K562 (cell line): ENCODE measurements around the gene SFTPB. TPM values are rescaled to one million over a fixed set of nuclear protein-coding genes. Genes with fewer than 3 reads are reported as not detected.

ENCODE experiments used
- ATAC-seq: fragments of 200-7000 bp; cut with Tn5 transposase; 3 replicates; pipeline ENCODE4 v1.9.1; 2020; ENCODE audit warnings: moderate library complexity
- BruUV-seq: library from RNA; stranded (reverse); fragments of 400-500 nt; replicated peaks from 2 replicates; lab custom pipeline; 2021; lab: Mats Ljungman, UMichigan
- CTCF ChIA-PET: fragments of 300-600 bp; formaldehyde crosslinking; extraction: SDS; loops from one replicate; lab custom pipeline; 2021; ENCODE audit warnings: low intra/inter-chr PET ratio; lab: Yijun Ruan, JAX
- POLR2A ChIA-PET: fragments of 300-600, 350-650 bp; sonication (Branson Sonifier 250); formaldehyde crosslinking; extraction: SDS; loops from one replicate; lab custom pipeline; 2021; ENCODE audit warnings: antibody characterized with exemption, inconsistent platforms; lab: Yijun Ruan, JAX
- DNase-seq, 4 experiments: peaks; one replicate each; pipeline versions ENCODE4 v3.0.0 to v3.0.0-alpha.2; 2011 to 2018; ENCODE audit warnings: low spot score in 3 of 4, mixed read lengths in 3 of 4; ENCODE audit errors: extremely low read depth in 1 of 4
- FAIRE-seq: peaks from 2 replicates; lab custom pipeline; 2011; peaks lifted over from hg19 to GRCh38; lab: Jason Lieb, UNC
- H2AFZ ChIP-seq: 2 replicates; pipeline ENCODE4 v1.6.0; 2011; ENCODE audit warnings: low read depth, low read length, control low read depth, inconsistent platforms
- H3K27ac ChIP-seq: fragments of 200-600 bp; 3 replicates; pipeline ENCODE4 v1.8.0; 2011; ENCODE audit warnings: low read depth, mild to moderate bottlenecking, control low read depth, inconsistent platforms, low read length, moderate library complexity, mixed read lengths; ENCODE audit errors: extremely low read depth
- H3K27me3 ChIP-seq, 2 experiments: fragments of 300-600 bp in 1 of 2; 2 replicates in 1 of 2; 3 replicates in 1 of 2; pipeline versions ENCODE4 v1.6.0 to v1.8.0; 2011; ENCODE audit warnings: inconsistent platforms in 2 of 2, low read length in 2 of 2, mild to moderate bottlenecking in 1 of 2, mixed read lengths in 1 of 2, moderate library complexity in 1 of 2; ENCODE audit not compliant: control insufficient read depth in 2 of 2, insufficient read depth in 2 of 2
- H3K36me3 ChIP-seq: fragments of 300-600 bp; 3 replicates; pipeline ENCODE4 v1.8.0; 2011; ENCODE audit warnings: mild to moderate bottlenecking, low read length, inconsistent platforms; ENCODE audit not compliant: control insufficient read depth, insufficient read depth
- H3K4me1 ChIP-seq, 2 experiments: fragments of 200-600 bp in 1 of 2; replicated peaks in 1 of 2; 2 replicates in 1 of 2; 3 replicates in 1 of 2; pipeline versions ENCODE4 v1.5.1 to v1.8.0; 2011; ENCODE audit warnings: inconsistent platforms in 2 of 2, low read length in 2 of 2, mild to moderate bottlenecking in 1 of 2, mixed read lengths in 1 of 2, moderate library complexity in 1 of 2; ENCODE audit not compliant: control insufficient read depth in 2 of 2, insufficient read depth in 2 of 2
- H3K4me2 ChIP-seq: 2 replicates; pipeline ENCODE4 v1.6.1; 2011; ENCODE audit warnings: low read length, control low read depth, inconsistent platforms, mixed read lengths; ENCODE audit not compliant: insufficient read depth
- H3K4me3 ChIP-seq: fragments of 200-600 bp; sonication (generic), shearing (Covaris generic); 2 replicates; pipeline ENCODE4 v1.5.1; 2016; ENCODE audit warnings: control low read depth, inconsistent platforms
- H3K79me2 ChIP-seq: fragments of 200-600 bp; 3 replicates; pipeline ENCODE4 v1.8.0; 2011; ENCODE audit warnings: low read length, inconsistent platforms; ENCODE audit not compliant: control insufficient read depth, insufficient read depth
- H3K9ac ChIP-seq, 2 experiments: 2 replicates each; pipeline versions ENCODE4 v1.6.0 to v1.6.1; 2011; ENCODE audit warnings: low read depth in 2 of 2, low read length in 2 of 2, control low read depth in 1 of 2, inconsistent platforms in 1 of 2, mild to moderate bottlenecking in 1 of 2, mixed read lengths in 1 of 2; ENCODE audit not compliant: insufficient read depth in 1 of 2
- H3K9me1 ChIP-seq: one replicate; pipeline ENCODE4 v1.6.0; 2011; ENCODE audit warnings: inconsistent platforms, mild to moderate bottlenecking, low read length, moderate library complexity; ENCODE audit not compliant: control insufficient read depth, insufficient read depth
- H3K9me3 ChIP-seq: replicated peaks from 2 replicates; pipeline ENCODE4 v1.5.1; 2011; ENCODE audit warnings: low read depth, low read length, inconsistent platforms; ENCODE audit not compliant: control insufficient read depth, insufficient read depth
- H4K20me1 ChIP-seq: replicated peaks from 2 replicates; pipeline ENCODE4 v1.6.1; 2011; ENCODE audit warnings: low read length, inconsistent platforms, mixed read lengths; ENCODE audit not compliant: control insufficient read depth, insufficient read depth
- HDAC8 ChIP-seq: fragments of 450-650 bp; IDR thresholded peaks from 2 replicates; pipeline ENCODE4 v1.6.1; 2016; ENCODE audit warnings: mild to moderate bottlenecking, missing genetic modification characterization, moderate library complexity, missing compliant biosample characterization
- HMG20B ChIP-seq: fragments of 250-450 bp; sonication (Bioruptor Pico); IDR thresholded peaks from 2 replicates; pipeline ENCODE4 v1.5.0; 2021; ENCODE audit warnings: mild to moderate bottlenecking
- MXI1 ChIP-seq: IDR thresholded peaks from 2 replicates; pipeline ENCODE4 v1.6.1; 2011; ENCODE audit warnings: low read depth, mild to moderate bottlenecking, improper control_type of control experiment, low read length
- NFIC ChIP-seq: fragments of 450-650 bp; IDR thresholded peaks from 2 replicates; pipeline ENCODE4 v1.6.1; 2017; ENCODE audit warnings: mild to moderate bottlenecking, inconsistent platforms
- NFIX ChIP-seq: fragments of 250-450 bp; sonication (Bioruptor Pico); IDR thresholded peaks from 2 replicates; pipeline ENCODE4 v1.4.0; 2020; ENCODE audit warnings: low read depth, mild to moderate bottlenecking, moderate library complexity
- NFXL1 ChIP-seq: fragments of 450-650 bp; formaldehyde crosslinking; IDR thresholded peaks from 2 replicates; pipeline ENCODE4 v1.4.0; 2021; ENCODE audit warnings: mild to moderate bottlenecking
- NRF1 ChIP-seq, 2 experiments: fragments of 450-650 bp; IDR thresholded peaks in 1 of 2; conservative IDR thresholded peaks in 1 of 2; 2 replicates each; pipeline ENCODE4 v1.6.1; 2014; ENCODE audit warnings: mild to moderate bottlenecking in 2 of 2
- SMARCA4 ChIP-seq: fragments of 450-650 bp; IDR thresholded peaks from 2 replicates; pipeline ENCODE4 v1.6.1; 2016
- ZNF143 ChIP-seq: sonication (generic); formaldehyde crosslinking; IDR thresholded peaks from 2 replicates; pipeline ENCODE4 v1.9.0; 2022; ENCODE audit warnings: mild to moderate bottlenecking, missing genetic modification reagents
- WGBS: fragments of 100-300 bp; shearing (Covaris generic); methylation state at CpG from one replicate; pipeline ENCODE4 v1.1.6; 2016; ENCODE audit warnings: low coverage, mixed read lengths; ENCODE audit not compliant: insufficient coverage; ENCODE audit errors: missing lambda C conversion rate; 5-methylcytosine and 5-hydroxymethylcytosine counted together
- in situ Hi-C: fragments of 300-500 bp; cut with MboI; formaldehyde crosslinking; loops from 4 replicates; pipeline ENCODE4 v1.15.0; 2018; ENCODE audit warnings: inconsistent platforms, mixed read lengths
- intact Hi-C: fragments of 100-400 bp; cut with micrococcal nuclease; formaldehyde crosslinking; loops from 2 replicates; pipeline ENCODE4 v1.14.2; 2022
- polyA plus RNA-seq, 8 experiments: library from polyadenylated mRNA; depleted of rRNA in 4 of 8; stranded (reverse) in 5 of 8; unstranded in 3 of 8; fragments of >200 nt; fragmentation: Nextera tagmentation in 2 of 8; fragmentation: Illumina TruSeq in 1 of 8; extraction: Ambion mirVana in 2 of 8; extraction: Trizol in 1 of 8; gene quantifications; 2 replicates each; pipeline versions ENCODE4 v1.2.1 to v1.2.3, GENCODE V29; 2011 to 2014; ENCODE audit warnings: inconsistent platforms in 1 of 8, missing spikeins in 1 of 8
- total RNA-seq, 7 experiments: library from RNA; depleted of rRNA in 6 of 7; stranded (reverse); fragments of >200 nt in 6 of 7; fragmentation: Illumina TruSeq in 2 of 7; extraction: Trizol in 2 of 7; gene quantifications; 2 replicates each; pipeline versions ENCODE4 v1.2.1 to v1.2.3, GENCODE V29; 2011 to 2021; ENCODE audit warnings: low replicate concordance in 1 of 7
- TF ChIP-seq, protein P1 (sequence below): sonication (generic); formaldehyde crosslinking; IDR thresholded peaks from 2 replicates; pipeline ENCODE4 v1.8.1; 2023; ENCODE audit warnings: mild to moderate bottlenecking, missing genetic modification reagents

Gene SFTPB
- total and polyA plus RNA-seq, 9 of the 15 experiments (the other 6 are each of a cell fraction or from before 2014, with no cell fraction given), result 0.03 to 7.0 TPM; not detected in 7

DNA sequence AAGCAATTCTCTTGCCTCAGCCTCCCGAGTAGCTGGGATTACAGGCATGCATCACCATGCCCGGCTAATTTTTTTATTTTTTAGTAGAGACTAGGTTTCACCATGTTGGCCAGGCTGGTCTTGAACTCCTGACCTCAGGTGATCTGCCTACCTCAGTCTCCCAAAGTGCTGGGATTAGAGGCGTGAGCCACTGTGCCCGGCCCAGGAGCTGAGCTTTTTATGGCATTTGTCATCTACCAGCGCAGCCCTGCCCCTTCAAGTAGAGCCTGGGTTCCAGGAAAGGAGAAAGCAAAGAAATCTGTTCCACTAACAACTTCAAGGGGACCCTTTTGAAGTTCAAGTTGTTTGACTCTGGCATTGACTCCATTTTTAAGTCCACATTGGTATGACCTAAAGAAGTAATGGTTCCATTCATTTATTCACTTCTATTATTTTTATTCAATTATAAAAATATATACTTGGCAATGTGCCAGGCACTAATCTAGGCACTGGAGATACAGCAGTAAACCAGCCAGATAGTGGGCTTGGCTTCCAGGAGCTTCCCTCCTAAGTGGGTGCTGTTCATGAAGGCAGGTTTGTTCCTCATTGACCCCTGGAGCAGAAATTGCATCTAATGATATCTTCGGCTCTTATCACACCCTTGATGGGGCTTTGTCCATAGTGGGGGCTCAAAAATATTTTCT lies 8.0 kb upstream of the SFTPB start:
- TF ChIP-seq NFIC, result peak; percentile 97
- peak; percentile 95 for TF ChIP-seq NFIX
- TF ChIP-seq ZNF143 (CRISPR knock-in tag), result no peak
- TF ChIP-seq, all 486 proteins: peak for 2
- DNase-seq (no peak), FAIRE-seq (no peak), ATAC-seq (no peak)
- Histone ChIP-seq H2AFZ (no peak overlapping the region), H3K27ac (no peak overlapping the region), H3K9ac (no peak overlapping the region), H3K9me3 (no peaks in the 10 kb centered on the region), H3K9me1 (no peaks in the 10 kb centered on the region), H3K79me2 (no peaks in the 10 kb centered on the region), H3K4me2 (no peak overlapping the region), H3K4me1 (peaks cover 7 to 11% of the 10 kb centered on the region in 2 experiments; a peak in 3 of 5 replicates), H3K36me3 (no peaks in the 10 kb centered on the region), H3K27me3 (peaks cover 16 to 44% of the 10 kb centered on the region in 2 experiments; a peak in 4 of 5 replicates), H4K20me1 (peaks cover 7% of the 10 kb centered on the region), H3K4me3 (no peak overlapping the region)
- BruUV-seq, result no TSS peak
- WGBS, result 2% methylated on average over 6 of the region's 6 CpGs
- intact Hi-C loops (loop anchor here (10.0 kb wide), 1 partner anchor 139 kb away; no protein-coding TSS in a partner anchor), in situ Hi-C loops (no loop called here)
- ChIA-PET CTCF (no interaction called here), POLR2A (no interaction called here)

- WGBS, result 24% methylated on average over 6 of the region's 6 CpGs
- TF ChIP-seq, protein P1, sequence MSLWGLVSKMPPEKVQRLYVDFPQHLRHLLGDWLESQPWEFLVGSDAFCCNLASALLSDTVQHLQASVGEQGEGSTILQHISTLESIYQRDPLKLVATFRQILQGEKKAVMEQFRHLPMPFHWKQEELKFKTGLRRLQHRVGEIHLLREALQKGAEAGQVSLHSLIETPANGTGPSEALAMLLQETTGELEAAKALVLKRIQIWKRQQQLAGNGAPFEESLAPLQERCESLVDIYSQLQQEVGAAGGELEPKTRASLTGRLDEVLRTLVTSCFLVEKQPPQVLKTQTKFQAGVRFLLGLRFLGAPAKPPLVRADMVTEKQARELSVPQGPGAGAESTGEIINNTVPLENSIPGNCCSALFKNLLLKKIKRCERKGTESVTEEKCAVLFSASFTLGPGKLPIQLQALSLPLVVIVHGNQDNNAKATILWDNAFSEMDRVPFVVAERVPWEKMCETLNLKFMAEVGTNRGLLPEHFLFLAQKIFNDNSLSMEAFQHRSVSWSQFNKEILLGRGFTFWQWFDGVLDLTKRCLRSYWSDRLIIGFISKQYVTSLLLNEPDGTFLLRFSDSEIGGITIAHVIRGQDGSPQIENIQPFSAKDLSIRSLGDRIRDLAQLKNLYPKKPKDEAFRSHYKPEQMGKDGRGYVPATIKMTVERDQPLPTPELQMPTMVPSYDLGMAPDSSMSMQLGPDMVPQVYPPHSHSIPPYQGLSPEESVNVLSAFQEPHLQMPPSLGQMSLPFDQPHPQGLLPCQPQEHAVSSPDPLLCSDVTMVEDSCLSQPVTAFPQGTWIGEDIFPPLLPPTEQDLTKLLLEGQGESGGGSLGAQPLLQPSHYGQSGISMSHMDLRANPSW (CRISPR knock-in tag), result no peak
- TF ChIP-seq NFXL1 (no peak), SMARCA4 (no peak), HMG20B (CRISPR knock-in tag) (no peak), NRF1 (conservative IDR thresholded peaks at IDR 0.05 in 1 of 2, IDR thresholded peaks at IDR 0.05 in 1 of 2) (no peak), MXI1 (no peak), HDAC8 (tag) (no peak)
These were observed 7.4 kb upstream of the SFTPB start for GRCh38 chr2:85675427-85675826.

More at GRCh38 chr2:85675427-85675826, 7.4 kb upstream of the SFTPB start:
- no peaks in the 10 kb centered on the region for H3K9me1 ChIP-seq
- H4K20me1 ChIP-seq, result peaks cover 7% of the 10 kb centered on the region
- H3K4me2 ChIP-seq, result no peak overlapping the region
- H3K9me3 ChIP-seq, result no peaks in the 10 kb centered on the region
- peaks cover 7 to 11% of the 10 kb centered on the region in 2 experiments; a peak in 3 of 5 replicates for H3K4me1 ChIP-seq
- BruUV-seq, result no TSS peak
- FAIRE-seq, result no peak
- H2AFZ ChIP-seq, result no peak overlapping the region
- peaks cover 20 to 45% of the 10 kb centered on the region in 2 experiments for H3K27me3 ChIP-seq
- in situ Hi-C loops (no loop called here), intact Hi-C loops (loop anchor here (10.0 kb wide), 1 partner anchor 139 kb away; no protein-coding TSS in a partner anchor)
- CTCF ChIA-PET, result no interaction called here
- no peak for ATAC-seq
- no peaks in the 10 kb centered on the region for H3K36me3 ChIP-seq
- H3K9ac ChIP-seq, result no peak overlapping the region
- H3K4me3 ChIP-seq, result no peak overlapping the region
- H3K79me2 ChIP-seq, result no peaks in the 10 kb centered on the region
- no peak overlapping the region for H3K27ac ChIP-seq
- POLR2A ChIA-PET, result no interaction called here
- DNase-seq, result no peak
